NCI-H2029 treated with DMSO at 0.1 percent for 48 hours (cell line): ENCODE data around the gene PXMP4.

Experiments
- DNase-seq: peaks from one replicate; lab custom pipeline; 2025; lab: John Stamatoyannopoulos, UW

The PXMP4 gene

GRCh38 chr20:33732166-33732970 is 12.3 kb upstream of the PXMP4 start:
- DNase-seq: peak; percentile 73

GRCh38 chr20:33731693-33732165 is 11.6 kb upstream of the PXMP4 start, which contains the start of gene ZNF341:
ZNF341 (plus strand) TSS chr20:33731996; CDS start chr20:33732022, 26 bp downstream.
- peak; percentile 73 for DNase-seq

- DNase-seq: no peak
These were observed 11.0 kb upstream of the PXMP4 start for GRCh38 chr20:33730946-33731692.

- no peak for DNase-seq
These were observed 9.0 kb upstream of the PXMP4 start for GRCh38 chr20:33729101-33729500.

GRCh38 chr20:33728463-33728862 is 8.4 kb upstream of the PXMP4 start:
- no peak for DNase-seq

GRCh38 chr20:33727806-33728205 is 7.7 kb upstream of the PXMP4 start:
- no peak for DNase-seq

- no peak for DNase-seq
These were observed 7.0 kb upstream of the PXMP4 start for GRCh38 chr20:33727115-33727479.

GRCh38 chr20:33725607-33726264 is 5.6 kb upstream of the PXMP4 start:
- DNase-seq: no peak

- DNase-seq: no peak
These were observed 4.5 kb upstream of the PXMP4 start for GRCh38 chr20:33724439-33725094.

- no peak for DNase-seq
These were observed 1.5 kb upstream of the PXMP4 start for GRCh38 chr20:33721391-33722140.

GRCh38 chr20:33719277-33719988 is 677 bp downstream of the PXMP4 start:
- DNase-seq: no peak

- DNase-seq: no peak
These were observed 3.6 kb downstream of the PXMP4 start for GRCh38 chr20:33716498-33716897.

- DNase-seq: no peak
These were observed 6.2 kb downstream of the PXMP4 start for GRCh38 chr20:33713865-33714367.

- no peak for DNase-seq
These were observed 8.7 kb downstream of the PXMP4 start for GRCh38 chr20:33711446-33711738.

GRCh38 chr20:33710681-33711445 is 9.2 kb downstream of the PXMP4 start:
- DNase-seq: no peak

- no peak for DNase-seq
These were observed 10.1 kb downstream of the PXMP4 start for GRCh38 chr20:33709905-33710541.

- no peak for DNase-seq
These were observed 10.7 kb downstream of the PXMP4 start for GRCh38 chr20:33709398-33709797.

GRCh38 chr20:33707668-33708067 is 12.4 kb downstream of the PXMP4 start:
- DNase-seq: no peak

GRCh38 chr20:33704197-33704924 is 15.7 kb downstream of the PXMP4 start:
- DNase-seq: no peak
